GM19452 (cell line): Measurements from ENCODE around the gene FGD4.
A peak's percentile ranks its signal among the peaks of the same experiment; 100 is the strongest.
"Not testable (repeated sequence)": the region's sequence is repeated elsewhere in the genome, so short reads cannot be mapped to it uniquely, and the experiment has no call there.

ENCODE experiments used
- ATAC-seq: cut with Tn5 transposase; IDR thresholded peaks from one replicate; pipeline ENCODE4 v1.9.1; 2021; ENCODE audit not compliant: unreplicated experiment

Gene FGD4

GRCh38 chr12:32516230-32516629 is 116.9 kb downstream of the FGD4 start:
- ATAC-seq, result no peak

GRCh38 chr12:32517966-32518365 is 118.6 kb downstream of the FGD4 start:
- no peak for ATAC-seq

DNA sequence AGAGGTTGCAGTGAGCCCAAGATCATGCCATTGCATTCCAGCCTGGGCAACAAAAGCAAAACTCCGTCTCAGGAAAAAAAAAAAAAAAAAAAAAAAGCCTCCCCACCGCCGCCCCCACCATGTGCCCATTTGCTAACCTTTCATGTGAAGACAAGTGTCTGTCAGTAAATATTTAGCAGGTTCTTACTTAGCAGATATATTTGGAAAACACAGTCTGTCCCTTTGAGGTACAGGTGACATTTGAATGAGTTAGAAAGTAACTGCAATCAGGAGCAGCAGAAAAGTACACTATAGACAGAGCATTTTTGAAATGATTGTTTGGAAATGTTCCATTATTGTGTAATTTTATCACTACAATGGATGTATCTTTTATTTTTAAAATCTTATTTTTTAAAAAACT is 119.7 kb downstream of the FGD4 start:
- ATAC-seq, result no peak

- peak; percentile 75 for ATAC-seq
These were observed 123.2 kb downstream of the FGD4 start for GRCh38 chr12:32522331-32523221.

GRCh38 chr12:32525802-32526201 is 126.4 kb downstream of the FGD4 start:
- not testable (repeated sequence) for ATAC-seq

DNA sequence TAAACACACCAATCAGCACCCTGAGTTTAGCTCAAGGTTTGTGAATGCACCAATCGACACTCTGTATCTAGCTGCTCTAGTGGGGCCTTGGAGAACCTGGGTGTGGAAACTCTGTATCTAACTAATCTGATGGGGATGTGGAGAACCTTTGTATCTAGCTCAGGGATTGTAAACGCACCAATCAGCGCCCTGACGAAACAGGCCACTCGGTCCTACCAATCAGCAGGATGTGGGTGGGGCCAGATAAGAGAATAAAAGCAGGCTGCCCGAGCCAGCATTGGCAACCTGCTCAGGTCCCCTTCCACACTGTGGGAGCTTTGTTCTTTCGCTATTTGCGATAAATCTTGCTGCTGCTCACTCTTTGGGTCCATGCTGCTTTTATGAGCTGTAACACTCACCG is 127.0 kb downstream of the FGD4 start:
- not testable (repeated sequence) for ATAC-seq

- ATAC-seq, result no peak
These were observed 133.1 kb downstream of the FGD4 start for GRCh38 chr12:32532422-32532821.

- ATAC-seq, result no peak
These were observed 133.6 kb downstream of the FGD4 start for GRCh38 chr12:32532951-32533350.

- ATAC-seq, result not testable (repeated sequence)
These were observed 134.1 kb downstream of the FGD4 start for GRCh38 chr12:32533506-32533905.

DNA sequence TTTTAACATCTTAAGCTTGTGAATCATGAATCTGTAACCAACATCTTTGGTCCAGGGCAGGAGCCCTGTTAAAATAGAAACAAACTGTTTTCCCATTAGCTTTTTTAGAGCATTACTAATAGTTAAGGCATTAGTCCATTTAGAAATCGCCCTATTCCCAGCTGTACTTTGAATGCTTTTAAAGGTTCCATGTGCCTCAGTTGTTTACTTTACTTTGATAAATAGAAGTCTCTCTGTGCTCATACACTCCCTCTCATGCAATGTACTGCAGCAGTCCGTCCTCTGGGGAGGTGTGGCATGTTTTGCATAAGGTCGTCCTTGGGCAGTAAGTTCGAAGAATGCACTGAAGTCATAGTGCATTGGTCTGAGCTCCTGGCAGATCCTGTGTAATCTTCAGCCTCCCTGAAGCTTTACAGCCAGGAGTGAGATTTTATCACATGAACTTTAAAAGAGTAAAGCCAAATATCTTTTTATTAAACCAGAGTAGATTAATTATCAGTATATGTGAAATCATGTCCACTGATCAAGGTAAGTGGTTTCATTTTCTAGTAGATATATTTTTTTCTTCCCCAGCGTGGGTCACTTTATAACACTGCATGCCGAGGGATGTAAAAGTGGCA is 134.7 kb downstream of the FGD4 start:
- peak; percentile 73 for ATAC-seq

DNA sequence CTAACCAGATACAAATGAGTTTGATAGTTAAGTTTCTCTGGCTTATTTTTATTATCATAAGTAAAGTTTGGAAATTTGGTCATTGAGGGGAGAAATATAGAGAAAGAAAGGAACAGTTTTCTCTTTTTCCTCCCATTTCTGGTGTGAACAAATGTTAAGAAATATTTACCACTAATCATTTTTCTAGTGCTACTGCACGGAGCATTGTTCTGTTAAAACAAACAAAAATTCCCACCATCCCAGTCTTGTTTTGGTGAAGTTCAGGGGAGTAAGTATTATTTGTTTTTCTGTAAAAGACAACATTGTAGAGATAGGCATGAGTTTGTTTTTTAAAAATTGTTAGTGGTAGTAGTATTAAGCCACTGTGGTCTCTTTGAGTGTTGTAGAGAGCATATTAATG is 135.3 kb downstream of the FGD4 start:
- ATAC-seq, result no peak

DNA sequence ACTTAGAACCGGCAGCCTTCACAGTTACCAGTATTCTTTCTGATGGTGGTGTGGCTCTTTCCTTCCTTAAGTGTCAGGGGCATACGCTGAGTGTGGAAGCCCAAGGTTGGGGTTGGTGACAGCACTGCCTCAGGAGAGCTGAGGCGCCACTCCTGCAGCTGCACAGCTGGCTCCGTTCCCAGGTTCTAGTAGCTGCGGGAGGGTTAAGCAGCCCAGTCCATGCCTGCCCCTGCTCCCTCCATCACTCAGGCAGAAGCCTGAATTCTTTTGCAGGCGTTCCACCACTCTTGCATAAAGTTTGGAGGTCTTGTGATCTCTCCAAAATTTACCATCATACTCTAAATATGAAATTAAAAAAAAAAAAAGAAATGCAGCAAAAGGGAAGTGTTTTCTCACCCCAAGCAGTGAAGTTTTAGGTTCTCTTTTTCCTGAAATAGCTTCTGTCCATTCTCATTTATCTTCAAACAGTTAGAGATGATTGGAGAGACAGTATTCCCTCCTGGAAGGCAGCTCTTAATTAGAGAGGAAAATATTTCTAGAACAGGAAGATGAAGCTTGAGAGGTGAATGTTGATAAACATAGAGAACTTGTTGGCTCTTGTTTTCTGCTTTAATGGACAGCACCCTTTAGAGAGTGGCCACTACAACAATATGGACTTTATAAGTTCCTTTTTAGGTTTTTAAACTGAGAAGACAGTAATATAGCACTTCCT is 136.1 kb downstream of the FGD4 start:
- no peak for ATAC-seq

GRCh38 chr12:32536000-32536345 is 136.6 kb downstream of the FGD4 start:
- ATAC-seq, result no peak

GRCh38 chr12:32541754-32542374 is 142.5 kb downstream of the FGD4 start:
- ATAC-seq, result no peak

DNA sequence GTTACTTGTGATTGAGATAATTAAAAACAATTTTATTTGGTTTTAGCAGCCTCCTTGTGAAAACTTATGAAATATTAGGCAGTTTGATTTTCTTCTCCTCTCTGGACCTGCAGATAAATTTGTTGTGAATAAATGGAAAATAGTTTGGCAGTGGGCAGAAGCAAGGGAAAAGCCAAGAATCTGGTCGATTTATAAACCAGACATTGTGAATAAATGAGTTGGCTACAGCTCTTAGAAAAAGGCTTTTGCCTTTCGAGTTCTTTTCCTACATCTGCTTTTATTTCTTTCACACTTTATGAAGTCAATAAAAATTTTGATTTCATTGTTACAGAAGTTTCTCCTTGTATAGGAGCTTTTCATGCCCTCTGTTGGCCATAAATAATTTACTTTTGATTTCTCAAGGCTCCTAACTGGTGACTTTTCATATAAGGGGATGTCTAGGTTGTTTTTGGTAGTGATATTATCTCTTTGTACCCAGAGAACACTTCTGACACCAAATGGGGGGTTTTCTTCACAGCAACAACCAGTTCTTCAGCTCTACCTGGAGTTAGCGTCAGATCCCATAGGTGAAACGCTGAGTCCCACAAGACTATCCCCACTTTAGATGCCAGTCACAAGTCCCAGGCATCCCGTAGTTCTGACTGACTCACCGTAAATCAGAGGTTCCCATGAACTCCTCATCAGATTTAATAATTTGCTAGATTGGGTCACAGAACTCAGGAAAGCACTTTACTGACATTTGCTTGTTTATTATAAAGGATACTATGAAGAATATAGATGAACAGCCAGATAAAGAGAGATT is 143.3 kb downstream of the FGD4 start:
- ATAC-seq, result no peak

DNA sequence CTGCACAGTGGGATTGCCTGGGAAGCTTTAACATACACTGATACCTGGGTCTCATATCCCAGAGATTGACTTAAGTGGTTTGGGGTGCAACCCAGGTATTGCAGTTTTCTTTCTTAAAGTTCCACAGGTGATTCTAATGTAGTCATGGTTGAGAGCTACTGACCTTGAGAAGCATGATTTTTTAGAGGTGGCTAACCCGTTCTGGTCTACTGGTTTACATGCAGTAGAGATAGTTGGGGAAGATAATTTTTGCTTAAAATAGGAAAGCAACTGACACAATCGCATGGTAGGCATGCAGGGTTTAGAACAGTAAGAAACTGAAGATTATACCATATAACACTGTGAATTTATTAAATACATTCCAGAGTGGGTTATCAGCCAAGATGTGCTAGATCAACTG is 145.5 kb downstream of the FGD4 start:
- no peak for ATAC-seq

DNA sequence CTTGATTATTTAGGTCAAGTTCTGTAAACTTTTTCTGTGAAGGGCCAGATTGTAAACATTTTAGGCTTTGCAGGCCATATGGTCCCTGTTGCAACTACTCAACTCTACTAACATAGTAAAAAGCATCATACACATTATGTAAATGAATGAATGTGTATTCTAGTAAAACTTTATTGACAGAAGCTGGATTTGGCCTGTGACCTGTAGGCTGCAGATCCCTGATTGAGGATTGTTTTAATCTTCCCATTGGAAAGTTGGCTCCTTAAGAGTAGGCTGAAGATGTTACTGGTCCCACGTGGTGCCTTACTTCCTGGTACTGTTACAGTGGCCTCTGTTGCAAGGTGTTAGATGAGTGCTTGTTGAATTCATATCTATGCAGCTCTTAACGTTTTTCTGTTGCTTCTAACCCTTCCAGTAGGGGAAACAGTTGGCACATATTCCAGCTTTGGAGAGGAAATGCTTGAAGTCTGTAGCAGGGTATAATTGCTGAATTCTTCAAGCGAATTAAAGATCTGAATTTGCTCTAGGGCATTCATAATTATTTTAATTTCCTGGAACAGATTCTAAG is 146.1 kb downstream of the FGD4 start:
- ATAC-seq, result no peak

DNA sequence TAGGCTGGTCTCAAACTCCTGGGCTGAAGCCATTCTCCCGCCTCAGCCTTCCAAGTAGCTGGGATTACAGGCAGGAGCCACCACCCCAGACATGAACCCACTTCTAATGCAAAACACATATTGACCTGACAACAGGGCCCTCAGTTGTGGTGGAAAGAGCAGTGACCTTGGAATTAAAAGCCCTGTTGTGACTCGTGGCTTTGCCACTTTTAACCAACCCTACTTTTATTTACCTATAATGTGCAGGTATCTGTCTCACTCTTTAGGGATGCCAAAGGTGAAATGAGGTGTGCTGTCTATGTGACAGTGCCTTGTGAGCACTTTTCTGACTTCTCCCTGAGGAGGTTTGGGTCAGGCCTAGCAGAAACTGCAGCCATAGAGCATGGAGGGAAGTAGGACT is 146.9 kb downstream of the FGD4 start:
- ATAC-seq, result no peak

- ATAC-seq, result no peak
These were observed 149.4 kb downstream of the FGD4 start for GRCh38 chr12:32548691-32549281.

DNA sequence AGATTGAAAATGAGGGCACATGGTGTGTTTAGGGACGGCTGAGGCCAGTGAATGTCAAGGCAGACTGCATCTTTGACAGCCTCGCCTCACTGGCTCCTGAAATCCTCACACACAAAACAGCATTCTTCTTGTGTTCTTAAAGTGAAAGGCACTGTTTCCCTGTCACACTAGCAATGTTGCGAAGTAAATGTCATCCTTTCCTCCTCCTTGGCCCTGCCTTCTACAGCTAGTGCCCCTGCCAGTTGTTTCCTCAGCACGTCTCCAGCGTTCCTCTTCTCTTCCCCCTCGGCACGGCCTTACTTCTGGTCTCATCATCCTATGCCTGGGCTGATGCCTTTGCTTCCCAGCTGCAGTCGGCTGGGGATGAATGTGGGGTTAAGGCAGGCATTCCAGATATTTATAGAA is 150.3 kb downstream of the FGD4 start:
- ATAC-seq, result no peak
